Neural cell (in vitro differentiated cells): Measurements from ENCODE around the gene RMP24.

Source experiments
- CTCF ChIP-seq: fragments of 450-650 bp; IDR thresholded peaks from 2 replicates; pipeline ENCODE4 v1.5.1; 2014; ENCODE audit warnings: antibody characterized with exemption, mild to moderate bottlenecking, moderate library complexity; ENCODE audit not compliant: poor library complexity, severe bottlenecking
- EP300 ChIP-seq: fragments of 450-650 bp; conservative IDR thresholded peaks from 2 replicates; pipeline ENCODE4 v1.6.1; 2014; ENCODE audit warnings: antibody characterized with exemption, mild to moderate bottlenecking, moderate library complexity; ENCODE audit not compliant: poor library complexity, severe bottlenecking
- EZH2 ChIP-seq: fragments of 200-600, 300-800 bp; shearing (Covaris generic), sonication (generic); IDR thresholded peaks from 2 replicates; pipeline ENCODE4 v1.6.1; 2014; ENCODE audit warnings: antibody characterized with exemption, low read length, borderline replicate concordance, mild to moderate bottlenecking; ENCODE audit not compliant: insufficient read depth, poor library complexity, severe bottlenecking
- MXI1 ChIP-seq: fragments of 450-650 bp; conservative IDR thresholded peaks from 2 replicates; pipeline ENCODE4 v1.6.1; 2014; ENCODE audit warnings: antibody characterized with exemption, mild to moderate bottlenecking; ENCODE audit not compliant: poor library complexity, severe bottlenecking
- POLR2AphosphoS5 ChIP-seq: IDR thresholded peaks from 2 replicates; pipeline ENCODE4 v1.6.1; 2012
- RAD21 ChIP-seq: fragments of 450-650 bp; conservative IDR thresholded peaks from 2 replicates; pipeline ENCODE4 v1.6.1; 2014; ENCODE audit warnings: antibody characterized with exemption, mild to moderate bottlenecking, moderate library complexity
- SMC3 ChIP-seq: fragments of 450-650 bp; conservative IDR thresholded peaks from 2 replicates; pipeline ENCODE4 v1.6.1; 2014; ENCODE audit warnings: antibody characterized with exemption, mild to moderate bottlenecking, moderate library complexity; ENCODE audit not compliant: poor library complexity
- TAF1 ChIP-seq: IDR thresholded peaks from 2 replicates; pipeline ENCODE4 v1.6.1; 2012; ENCODE audit warnings: low read depth
- TF ChIP-seq, protein P1 (sequence below): IDR thresholded peaks from 2 replicates; pipeline ENCODE4 v1.6.1; 2012; ENCODE audit warnings: borderline replicate concordance

DNA sequence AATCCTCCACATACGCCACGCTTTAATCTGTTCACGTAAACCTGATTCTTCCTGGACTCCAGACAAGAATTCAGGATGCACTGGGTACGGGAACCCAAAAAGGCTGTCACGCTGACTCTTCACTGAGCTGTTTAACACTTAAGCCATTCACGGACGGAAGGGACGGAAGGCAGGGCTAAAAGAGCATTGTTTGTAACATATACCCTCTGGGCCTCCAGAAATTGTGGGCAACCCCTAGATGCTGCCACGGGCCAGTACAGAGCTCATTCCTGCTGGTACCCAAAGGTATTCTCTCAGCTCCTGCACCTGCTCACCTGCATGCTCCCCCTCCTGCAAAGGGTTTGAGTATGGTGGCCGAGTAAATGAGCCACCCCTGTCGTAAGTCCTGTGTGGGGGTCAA is 45.6 kb upstream of the RMP24 start:
- TF ChIP-seq CTCF (no peak), EZH2 (no peak), POLR2AphosphoS5 (no peak), TAF1 (no peak), EP300 (no peak), RAD21 (no peak), MXI1 (no peak), SMC3 (no peak)
- TF ChIP-seq, protein P1, sequence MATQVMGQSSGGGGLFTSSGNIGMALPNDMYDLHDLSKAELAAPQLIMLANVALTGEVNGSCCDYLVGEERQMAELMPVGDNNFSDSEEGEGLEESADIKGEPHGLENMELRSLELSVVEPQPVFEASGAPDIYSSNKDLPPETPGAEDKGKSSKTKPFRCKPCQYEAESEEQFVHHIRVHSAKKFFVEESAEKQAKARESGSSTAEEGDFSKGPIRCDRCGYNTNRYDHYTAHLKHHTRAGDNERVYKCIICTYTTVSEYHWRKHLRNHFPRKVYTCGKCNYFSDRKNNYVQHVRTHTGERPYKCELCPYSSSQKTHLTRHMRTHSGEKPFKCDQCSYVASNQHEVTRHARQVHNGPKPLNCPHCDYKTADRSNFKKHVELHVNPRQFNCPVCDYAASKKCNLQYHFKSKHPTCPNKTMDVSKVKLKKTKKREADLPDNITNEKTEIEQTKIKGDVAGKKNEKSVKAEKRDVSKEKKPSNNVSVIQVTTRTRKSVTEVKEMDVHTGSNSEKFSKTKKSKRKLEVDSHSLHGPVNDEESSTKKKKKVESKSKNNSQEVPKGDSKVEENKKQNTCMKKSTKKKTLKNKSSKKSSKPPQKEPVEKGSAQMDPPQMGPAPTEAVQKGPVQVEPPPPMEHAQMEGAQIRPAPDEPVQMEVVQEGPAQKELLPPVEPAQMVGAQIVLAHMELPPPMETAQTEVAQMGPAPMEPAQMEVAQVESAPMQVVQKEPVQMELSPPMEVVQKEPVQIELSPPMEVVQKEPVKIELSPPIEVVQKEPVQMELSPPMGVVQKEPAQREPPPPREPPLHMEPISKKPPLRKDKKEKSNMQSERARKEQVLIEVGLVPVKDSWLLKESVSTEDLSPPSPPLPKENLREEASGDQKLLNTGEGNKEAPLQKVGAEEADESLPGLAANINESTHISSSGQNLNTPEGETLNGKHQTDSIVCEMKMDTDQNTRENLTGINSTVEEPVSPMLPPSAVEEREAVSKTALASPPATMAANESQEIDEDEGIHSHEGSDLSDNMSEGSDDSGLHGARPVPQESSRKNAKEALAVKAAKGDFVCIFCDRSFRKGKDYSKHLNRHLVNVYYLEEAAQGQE: no peak
